22Rv1 (cell line): Measurements from ENCODE around the gene SH3PXD2A.

ENCODE experiments used
- CTCF ChIP-seq: fragments of 450-650 bp; IDR thresholded peaks from 2 replicates; pipeline ENCODE4 v1.5.1; 2017; ENCODE audit warnings: mild to moderate bottlenecking
- ZFX ChIP-seq: fragments of 450-650 bp; IDR thresholded peaks from 2 replicates; pipeline ENCODE4 v1.6.1; 2017; ENCODE audit warnings: antibody characterized with exemption, borderline replicate concordance

GRCh38 chr10:103816431-103816830, 38.9 kb downstream of the SH3PXD2A start:
- TF ChIP-seq CTCF: no peak
- TF ChIP-seq ZFX: no peak
